HG03432 (cell line): ENCODE data around the gene SAMD10.
"Not testable (repeated sequence)": the region's sequence is repeated elsewhere in the genome, so short reads cannot be mapped to it uniquely, and the experiment has no call there.

ENCODE experiments used
- ATAC-seq: cut with Tn5 transposase; IDR thresholded peaks from one replicate; pipeline ENCODE4 v1.9.1; 2021; ENCODE audit warnings: mild to moderate bottlenecking, moderate library complexity; ENCODE audit not compliant: unreplicated experiment

The SAMD10 gene

DNA sequence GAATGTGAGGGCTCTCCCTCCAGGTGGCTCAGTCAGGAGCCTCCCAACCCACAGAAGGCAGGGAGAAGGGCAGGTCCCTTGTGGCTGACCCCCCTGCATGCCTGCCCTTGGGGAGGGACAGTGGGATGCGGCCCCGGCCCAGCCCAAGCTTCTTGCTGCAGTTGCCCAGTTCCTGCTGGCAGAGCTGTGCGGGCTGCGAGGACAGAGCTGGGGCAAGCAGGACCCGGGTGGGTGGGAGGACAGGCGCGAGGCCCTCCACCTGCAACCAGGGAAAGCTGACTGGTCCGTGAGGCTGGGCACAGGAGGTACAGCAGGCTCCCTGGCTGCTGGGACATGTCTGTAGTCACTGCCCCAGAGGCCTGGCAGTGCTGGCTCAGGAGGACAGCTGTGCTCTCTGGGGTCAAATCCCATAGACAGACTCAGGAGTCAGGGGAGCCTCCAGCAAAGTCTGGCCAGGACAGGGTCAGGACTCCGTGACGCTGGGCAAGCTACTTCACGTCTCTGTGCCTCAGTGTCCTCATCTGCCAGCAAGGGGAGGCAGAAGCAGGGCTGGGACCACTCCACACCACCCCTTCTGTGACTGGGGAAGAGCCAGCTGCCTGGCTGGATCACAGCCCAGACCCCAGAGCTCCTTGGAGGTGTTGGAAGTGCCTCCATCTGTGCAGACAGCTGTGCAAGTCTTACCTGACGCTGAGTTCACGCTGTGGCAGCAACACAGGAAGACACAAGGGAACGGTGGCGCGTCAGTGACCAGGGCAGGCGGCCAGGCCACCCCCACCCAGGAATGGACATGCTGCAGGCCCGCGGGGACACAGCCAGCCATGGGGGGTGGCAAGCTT lies 36.3 kb downstream of the SAMD10 start:
- no peak for ATAC-seq

DNA sequence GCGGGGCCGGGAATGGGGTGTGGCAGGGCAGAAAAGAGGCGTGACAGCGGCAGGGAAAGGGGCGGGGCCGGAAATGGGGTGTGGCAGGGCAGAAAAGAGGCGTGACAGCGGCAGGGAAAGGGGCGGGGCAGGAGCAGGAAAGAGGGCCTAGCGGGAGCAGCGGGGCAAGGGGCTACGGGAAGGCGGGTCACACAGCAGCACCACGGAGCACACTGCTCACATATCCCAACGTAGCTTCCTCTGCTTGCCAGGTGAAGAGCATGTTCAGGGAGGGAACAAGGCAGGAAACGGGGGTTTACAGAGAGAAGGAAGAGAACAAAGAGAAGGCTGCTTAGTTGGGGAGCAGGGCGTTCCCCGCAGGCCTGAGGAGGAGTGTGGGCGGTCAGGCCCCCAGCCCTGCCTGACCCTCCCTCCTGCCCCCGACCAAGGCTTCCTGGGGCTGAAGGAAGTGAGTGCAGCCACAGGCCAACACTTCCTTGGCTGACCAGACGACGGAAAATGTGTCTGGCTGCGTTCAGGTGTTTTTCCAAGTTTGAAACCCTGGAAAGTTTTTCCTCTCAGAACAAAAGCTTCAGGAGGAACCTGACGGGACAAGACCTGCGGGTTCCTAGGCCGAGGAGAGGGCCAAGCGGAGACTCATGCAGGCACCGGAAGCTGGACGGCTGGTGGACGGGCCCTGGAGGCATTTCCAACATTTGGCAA lies 37.0 kb downstream of the SAMD10 start:
- ATAC-seq: no peak

DNA sequence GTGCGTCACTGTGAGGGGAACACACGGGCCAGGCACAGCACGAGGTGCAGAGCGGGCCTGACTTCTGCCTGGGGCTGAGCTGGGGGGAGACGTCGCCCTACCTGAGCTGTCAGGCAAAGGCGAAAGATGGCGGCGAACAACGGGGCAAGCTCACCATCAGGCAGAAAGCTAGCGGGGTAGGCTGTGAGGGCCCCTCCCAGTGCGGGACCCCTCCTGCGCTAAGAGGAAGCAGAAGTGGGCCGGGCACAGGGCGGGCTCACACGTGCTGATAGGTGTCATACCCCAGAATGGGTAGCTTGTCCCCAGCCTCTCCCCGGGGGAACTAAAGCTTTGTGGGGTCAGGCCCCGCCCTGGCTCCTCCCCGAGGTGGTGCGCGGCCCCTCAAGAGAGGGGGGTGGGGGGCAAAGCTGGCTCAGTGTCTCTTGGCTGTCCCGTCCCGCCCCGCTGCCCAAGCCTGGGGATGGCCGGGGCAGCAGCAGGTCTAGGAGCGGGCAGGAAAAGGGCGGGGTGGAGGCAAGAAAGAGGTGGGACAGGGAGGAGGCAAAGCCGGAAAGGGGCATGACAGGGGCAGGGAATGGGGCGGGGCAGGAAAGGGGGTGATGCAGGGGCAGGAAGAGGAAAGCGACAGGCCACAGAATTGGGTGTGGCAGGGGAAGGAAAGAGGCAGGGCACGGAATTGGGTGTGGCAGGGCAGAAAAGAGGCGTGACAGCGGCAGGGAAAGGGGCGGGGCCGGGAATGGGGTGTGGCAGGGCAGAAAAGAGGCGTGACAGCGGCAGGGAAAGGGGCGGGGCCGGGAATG lies 38.0 kb downstream of the SAMD10 start:
- no peak for ATAC-seq

DNA sequence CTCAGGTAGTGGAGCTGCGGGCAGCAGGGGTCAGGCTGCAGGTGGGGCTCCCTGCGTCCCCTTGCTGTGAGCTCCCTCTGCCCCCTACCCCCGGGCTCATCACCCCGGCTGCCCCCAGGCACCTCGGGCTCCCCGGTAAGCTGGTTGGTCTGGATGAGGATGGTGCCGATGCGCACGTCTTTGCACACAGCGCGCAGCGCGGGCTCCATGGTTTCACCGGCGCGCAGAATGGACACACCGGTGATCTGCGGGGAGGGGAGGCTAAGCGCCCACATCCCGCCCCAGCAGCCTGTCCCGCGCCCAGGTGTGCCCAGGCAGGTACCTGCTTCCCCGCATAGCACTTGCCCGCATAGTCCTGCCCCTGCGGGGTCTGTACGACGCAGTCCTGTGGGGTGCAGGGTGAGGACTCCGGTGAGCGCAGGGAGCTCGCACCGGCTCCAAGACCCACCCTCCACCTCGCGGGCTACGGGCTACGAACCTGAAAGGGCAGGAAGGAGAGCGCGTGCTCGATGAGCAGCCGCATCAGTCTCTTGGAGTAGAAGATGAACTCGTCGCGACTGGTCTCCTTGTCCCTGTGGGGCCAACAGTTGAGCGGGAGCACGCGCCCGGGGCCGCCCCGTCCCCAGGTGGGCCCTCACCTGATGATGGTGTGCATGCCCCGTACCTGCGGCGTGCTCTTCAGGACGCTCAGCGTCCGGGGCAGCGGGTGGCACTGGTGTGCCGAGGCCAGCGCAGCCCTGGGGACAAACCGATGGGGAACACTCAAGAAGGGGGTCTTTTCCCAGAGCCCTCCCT lies 38.8 kb downstream of the SAMD10 start:
- ATAC-seq: no peak

DNA sequence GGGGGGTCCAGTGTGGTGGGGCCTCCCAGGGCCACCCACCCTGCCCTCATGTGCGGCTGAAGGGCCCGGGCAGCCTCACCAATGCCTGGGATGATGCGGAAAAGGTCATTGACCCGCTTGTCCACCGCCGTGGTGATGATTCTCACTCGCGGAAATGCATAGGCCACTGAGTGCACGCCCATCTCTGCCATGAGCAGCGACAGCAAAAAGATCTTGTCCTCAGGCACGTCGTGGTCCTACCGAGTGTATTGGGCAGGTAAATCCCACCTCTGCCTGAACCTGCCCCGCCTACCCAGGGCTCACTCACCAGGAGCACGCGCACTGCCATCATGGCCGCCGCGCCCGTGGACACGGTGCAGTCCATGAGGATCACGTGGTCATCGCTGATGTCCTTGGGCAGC lies 39.4 kb downstream of the SAMD10 start:
- no peak for ATAC-seq

DNA sequence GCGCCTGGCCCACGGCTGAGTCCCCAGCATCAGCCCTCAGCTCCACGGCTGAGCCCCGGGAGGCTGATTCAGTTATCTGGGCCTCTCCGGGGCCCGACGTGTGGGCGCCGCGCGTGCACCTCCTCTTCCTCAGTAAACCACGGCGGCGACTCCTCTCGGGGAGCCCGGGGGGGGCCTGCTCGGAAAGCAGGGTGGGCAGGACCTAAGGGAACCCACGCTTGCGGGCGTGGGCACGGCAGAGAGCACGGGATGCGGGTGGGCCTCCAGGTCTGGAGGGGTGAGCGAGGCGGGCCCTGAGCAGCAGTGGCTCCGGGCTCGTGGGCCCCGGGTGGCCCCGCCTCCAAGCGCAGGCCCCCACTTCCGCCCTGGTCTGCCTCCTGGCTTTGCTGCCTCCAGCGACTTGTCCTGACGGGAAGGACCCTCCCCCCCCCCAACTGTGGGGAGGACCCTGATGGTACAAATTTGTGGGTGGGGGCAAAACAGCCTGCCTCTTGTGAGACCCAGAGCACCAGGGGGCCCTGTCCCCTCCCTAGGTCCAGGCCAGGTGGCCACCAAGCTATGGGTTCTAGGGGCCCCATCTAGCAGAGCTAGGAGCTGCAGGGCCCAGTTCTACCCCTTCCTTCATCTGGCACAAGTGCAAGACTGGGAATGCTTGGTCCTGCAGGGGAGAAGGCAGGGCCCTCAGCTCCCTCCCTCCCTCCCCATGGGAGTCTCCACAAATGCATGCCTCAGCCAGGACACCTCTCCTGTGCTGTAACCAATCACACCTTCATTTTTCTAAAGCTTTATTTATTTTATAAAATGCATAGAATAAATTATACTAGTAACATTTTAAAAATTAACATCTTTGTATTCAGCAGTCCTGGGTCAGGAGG lies 40.1 kb downstream of the SAMD10 start:
- ATAC-seq: no peak

DNA sequence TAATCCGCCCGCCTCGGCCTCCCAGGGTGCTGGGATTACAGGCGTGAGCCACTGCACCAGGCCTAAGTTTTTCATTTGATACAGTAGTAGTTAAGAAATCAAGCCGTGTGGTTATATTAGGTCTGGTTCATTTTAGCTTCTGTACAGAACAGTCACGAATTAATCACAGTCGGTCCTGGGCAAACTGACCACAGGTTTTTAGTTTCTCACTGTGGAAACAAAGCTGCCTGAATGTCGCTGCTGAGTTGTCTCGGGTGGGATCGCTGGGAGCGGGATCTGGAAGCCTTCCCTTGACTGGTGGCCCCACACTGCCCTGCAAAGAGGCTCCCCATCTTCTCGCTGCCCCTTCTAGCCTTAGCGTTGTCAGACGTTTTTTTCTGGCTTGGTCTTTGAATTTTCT lies 41.8 kb downstream of the SAMD10 start:
- ATAC-seq: no peak

DNA sequence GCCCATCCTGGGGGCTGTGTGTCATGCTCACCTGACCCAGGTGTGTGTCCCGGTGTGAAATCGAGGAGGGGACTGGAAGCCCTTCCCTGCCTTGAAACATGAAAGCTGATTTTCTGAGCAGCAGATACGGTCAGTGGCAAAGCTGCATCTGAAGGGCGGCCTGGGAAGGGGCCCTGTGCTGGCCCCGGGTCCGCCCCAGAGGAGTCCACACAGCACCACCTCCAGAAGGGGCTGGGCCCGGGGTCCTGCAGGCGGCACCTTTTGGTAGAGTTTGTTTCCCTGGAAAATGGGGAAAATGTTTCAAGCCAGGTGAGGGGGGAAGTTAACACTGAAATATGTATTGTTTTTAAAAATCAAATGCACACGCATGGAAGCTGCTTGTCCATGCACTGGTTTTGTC lies 44.0 kb downstream of the SAMD10 start:
- ATAC-seq: no peak

DNA sequence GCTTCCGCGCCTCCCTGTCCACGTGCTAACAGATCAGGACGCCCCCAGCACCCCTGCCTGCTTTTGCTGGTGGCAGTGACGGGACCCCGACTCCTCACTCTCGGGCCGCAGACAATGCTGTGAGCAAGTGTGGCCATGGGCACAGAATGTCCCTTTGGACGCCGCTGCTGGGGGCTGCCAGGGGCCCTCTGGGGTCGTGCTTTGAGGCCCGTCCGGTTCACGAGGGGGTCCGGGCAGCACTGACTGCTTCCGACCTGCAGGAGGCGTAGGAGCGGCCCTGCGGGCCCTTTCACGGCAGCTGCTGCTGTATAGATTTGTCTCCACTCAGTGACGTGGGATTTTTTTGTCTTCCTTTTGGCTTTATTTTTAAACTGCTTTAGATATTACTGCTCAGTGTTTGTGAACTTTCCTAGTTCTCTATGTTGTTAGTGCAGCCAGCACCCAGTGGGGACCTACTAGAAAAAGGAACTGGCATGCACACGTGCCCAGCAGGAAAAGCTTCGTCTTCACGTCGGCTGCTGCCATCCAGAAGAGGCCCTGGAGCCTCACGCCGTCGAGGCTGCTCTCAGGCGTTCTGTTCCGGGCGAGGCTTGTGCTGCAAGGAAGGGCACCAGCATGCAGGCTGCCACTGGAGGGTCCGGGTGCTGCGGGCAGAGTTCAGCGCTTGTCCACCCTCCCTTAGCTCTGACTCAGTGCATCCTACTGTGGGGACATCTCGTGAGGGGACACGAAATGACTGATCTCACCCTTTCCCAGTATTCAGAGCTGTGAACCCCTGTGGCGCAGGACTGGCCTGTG lies 45.0 kb downstream of the SAMD10 start:
- ATAC-seq: no peak

DNA sequence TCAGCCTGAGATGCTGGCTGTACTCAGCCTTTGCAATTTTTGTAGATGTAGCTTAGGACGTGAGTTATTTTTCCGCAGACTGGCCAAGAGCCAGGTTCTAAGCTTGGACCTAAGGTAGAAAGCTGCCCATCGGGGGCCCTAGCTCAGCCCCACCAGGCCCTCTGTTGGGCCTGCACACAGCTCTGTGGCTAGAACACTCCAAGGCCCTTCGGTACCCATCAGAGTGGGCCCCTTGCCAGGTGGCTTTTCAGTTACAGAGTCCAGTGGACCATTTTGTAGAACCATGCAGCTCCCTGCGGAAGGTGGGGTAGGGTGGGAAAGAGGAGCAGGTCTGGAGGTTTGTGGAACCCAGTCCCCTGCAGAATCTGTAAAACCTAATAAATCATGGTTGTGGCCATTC lies 45.8 kb downstream of the SAMD10 start:
- no peak for ATAC-seq

DNA sequence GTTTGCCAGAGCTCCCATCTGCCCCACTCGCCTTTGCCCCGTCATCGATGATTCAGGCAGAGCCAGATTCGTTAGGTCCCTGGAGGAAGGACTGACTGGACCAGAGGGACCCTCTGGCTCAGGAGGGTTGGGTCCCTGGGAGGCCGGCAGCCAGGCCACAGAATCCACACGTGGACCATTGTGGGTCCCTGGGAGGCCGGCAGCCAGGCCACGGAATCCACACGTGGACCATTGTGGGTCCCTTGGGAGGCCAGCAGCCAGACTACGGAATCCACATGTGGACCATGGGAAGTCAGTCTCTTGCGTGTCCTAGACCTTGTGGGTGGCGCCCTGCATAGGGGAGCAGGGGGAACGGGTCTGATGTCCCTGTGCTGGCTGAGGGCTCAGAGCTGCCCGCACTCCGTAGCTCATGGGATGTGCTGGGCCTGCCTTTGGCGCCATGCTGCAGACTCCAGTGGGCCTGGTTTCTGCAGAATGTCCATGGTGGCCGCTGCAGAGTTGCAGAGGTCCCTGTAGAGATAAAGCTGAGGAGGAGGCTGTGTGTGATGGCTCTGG lies 46.8 kb downstream of the SAMD10 start:
- ATAC-seq: no peak

DNA sequence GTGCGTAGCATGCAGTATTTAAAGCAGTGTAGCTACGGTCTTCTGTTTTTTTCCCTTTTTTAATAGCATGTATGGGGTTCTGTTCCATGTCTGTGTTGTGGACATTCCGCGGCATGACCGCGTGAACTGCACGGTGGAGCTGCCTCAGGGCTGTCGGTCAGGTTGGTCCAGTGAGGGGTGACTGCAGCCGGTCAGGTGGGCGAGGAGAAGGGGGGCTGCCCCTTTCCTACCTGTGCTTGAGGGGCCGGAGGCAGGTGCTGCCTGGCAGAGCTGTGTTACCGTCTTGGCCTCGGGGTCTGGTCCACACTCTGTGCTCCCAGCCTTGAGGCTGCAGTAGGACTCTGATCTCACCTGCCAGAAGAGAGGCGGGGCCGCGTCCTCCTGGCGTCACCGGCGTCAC lies 47.7 kb downstream of the SAMD10 start:
- no peak for ATAC-seq

DNA sequence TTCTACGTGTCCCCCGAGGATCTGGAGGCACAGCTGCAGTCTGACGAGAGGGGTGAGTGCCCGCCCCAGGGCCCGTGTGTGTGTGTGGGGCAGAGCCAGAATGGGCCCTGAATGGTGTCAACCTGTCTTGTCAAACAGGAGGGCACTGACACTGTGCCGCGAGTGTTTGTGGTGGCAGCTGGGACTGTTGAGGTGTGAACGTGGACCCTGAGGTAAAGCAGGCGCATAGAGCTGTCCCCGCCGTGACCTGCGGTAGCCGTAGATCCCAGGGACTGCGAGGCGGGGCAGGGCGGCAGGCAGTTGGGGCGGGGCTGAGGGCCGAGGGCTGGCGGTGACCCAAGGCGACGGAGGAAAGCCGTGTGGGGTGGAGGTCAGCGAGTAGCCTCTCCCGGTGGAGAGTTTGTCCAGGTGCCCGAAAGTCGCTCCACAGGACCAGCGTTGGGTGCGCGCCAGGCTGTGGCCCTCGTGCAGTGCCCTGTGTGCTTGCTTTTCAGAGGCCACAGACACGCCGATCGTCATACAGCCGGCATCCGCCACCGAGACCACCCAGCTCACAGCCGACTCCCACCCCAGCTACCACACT lies 48.4 kb downstream of the SAMD10 start:
- no peak for ATAC-seq

DNA sequence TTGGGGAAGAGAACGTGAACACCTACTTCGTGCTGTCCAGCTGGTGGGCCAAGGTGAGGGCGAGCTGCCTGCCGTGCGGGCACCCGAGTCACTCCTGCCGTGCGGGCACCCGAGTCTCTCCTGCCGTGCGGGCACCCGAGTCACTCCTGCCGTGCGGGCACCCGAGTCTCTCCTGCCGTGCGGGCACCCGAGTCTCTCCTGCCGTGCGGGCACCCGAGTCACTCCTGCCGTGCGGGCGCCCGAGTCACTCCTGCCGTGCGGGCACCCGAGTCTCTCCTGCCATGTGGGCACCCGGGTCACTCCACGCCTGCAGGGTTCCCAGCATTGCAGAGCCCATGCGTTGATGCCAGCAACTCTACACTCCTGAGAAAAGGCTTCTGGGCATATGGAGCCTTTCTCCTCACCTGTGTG lies 50.0 kb downstream of the SAMD10 start:
- ATAC-seq: not testable (repeated sequence)

DNA sequence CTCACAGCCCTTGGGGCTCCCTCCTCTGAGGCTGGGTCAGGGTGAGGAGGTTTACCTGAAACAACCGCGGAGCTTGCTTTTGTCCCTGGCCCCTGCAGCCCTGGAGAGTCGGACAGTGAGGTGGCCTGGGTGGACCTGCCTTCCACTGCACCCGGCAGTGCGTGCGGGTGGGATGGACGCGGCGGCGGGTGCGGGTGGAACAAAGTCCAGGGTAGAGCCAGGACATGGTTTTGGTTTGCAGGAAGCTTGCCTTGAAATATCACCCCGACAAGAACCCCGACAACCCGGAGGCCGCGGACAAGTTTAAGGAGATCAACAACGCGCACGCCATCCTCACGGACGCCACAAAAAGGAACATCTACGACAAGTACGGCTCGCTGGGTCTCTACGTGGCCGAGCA lies 50.4 kb downstream of the SAMD10 start:
- no peak for ATAC-seq

DNA sequence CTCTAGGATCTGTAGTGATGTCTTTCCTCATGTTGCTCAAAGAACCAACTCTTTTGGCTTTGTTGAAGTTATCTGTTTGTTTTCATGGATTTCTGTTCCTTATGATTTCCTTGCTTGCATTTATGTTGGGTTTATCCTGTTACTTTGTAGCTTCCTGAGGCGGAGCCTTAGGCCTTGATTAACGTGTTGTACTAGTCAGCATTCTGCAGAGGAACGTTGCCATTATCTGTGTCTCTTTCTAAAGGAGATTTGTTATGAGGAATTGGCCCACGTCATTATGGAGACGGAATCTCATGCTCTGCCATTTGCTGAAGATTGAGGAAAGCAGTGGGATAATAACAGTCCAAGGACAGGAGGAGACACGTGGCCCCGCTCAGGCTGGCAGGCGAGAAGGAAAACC lies 53.1 kb downstream of the SAMD10 start:
- ATAC-seq: no peak

DNA sequence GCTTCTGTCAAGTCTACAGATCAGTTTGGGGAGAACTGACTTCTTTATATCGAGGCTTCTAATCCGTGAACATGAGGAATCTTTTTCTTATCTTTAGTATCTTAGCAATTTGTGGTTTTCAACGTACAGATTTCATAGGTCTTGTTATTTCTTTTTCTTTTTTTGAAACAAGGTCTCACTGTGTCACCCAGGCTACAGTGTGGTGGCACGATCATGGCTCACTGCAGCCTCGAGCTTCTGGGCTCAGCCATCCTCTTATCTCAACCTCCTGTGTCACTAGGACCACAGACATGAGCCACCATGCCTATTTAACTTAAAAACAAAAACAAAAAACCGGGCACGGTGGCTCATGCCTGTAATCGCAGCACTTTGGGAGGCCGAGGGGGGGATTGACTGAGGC lies 55.2 kb downstream of the SAMD10 start:
- no peak for ATAC-seq
